ENCODE results near the gene MBOAT1. TPM values are rescaled to one million over a fixed set of nuclear protein-coding genes. Genes with fewer than 3 reads are reported as not detected.

MBOAT1 gene
- total and polyA plus RNA-seq, 7 donors, result 0.31 to 2.7 (median 0.84) TPM

DNA sequence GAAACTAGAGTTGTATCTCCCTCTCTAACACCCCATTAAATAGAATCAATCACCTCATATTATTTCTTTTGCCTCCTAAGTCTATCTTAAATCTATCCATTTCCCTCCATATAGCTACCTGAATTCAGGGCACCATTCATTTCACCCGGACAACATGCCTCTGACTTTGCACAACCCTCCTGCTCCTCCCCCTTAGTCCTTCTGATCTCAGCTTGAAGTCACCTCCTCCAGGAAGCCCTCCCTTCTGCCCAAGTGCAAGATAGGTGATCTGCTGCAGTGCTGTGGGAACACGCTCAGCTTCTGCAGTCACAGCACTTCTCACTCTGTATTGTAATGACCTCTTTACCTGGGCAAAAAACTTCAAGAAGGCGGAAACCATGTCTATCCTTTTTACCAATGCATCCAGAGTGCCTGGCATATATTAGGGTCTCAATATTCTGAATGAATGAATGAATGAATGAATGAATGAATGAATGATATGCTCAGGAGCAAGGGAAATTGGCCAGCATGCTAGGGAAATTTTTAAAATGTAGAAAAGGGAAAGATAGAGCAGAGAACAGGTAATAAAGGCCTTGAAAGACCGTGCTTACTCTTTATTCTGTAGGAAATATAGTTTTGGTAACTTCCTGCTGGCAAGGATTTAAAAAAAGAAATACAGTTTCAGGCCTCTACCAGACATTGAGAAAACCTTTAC, 41.7 kb downstream of the MBOAT1 start:
- no peak for TF ChIP-seq CTCF (IDR thresholded peaks at IDR 0.05)
- Histone ChIP-seq H3K4me3 (no peak overlapping the region), H3K27me3 (ENCODE audit: insufficient read depth in 3 of 3, low read length in 2 of 3) (no peaks in the 10 kb centered on the region), H3K36me3 (ENCODE audit: insufficient read depth in 1 of 2, low read depth in 1 of 2) (no peaks in the 10 kb centered on the region), H3K4me1 (no peaks in the 10 kb centered on the region), H3K9me3 (no peaks in the 10 kb centered on the region), H3K27ac (no peak overlapping the region)
- intact Hi-C loops (cut with DNase I), result no loop called here
- ATAC-seq, result no peak
- DNase-seq, result no peak
- 90 to 91% (median 90%) methylated on average over 4 of the region's 4 CpGs for WGBS, 3 donors

DNA sequence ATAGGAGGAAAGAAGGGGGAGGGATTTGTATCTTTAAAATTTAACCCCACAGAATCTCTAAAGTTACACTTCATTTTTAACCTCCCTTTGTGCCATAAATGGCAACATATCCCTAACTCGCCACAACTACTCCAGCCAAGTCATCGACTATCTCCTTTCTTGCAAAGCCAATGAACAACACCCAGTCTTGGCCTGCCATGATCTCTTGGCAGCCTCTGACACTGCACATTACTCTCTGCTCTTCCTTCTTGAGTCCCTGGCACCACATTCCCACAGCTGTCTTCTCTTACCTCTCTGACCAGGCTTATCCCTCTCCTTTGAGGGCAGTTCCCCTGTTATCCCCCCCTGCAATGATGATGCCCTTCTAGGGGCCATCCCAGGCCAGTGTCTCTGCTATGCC, 42.5 kb downstream of the MBOAT1 start:
- 33 to 58% (median 42%) methylated on average over 2 of the region's 2 CpGs for WGBS, 3 donors
- intact Hi-C loops (cut with DNase I), result loop anchor here in 1 of 2 donors (5.0 kb wide), 1 partner anchor 43 kb away; the partner anchor contains the start of gene MBOAT1
- no peak for DNase-seq
- Histone ChIP-seq H3K9me3 (no peaks in the 10 kb centered on the region), H3K4me3 (peak overlapping the region; percentile 22), H3K4me1 (no peaks in the 10 kb centered on the region), H3K36me3 (ENCODE audit: insufficient read depth in 1 of 2, low read depth in 1 of 2) (no peaks in the 10 kb centered on the region), H3K27me3 (ENCODE audit: insufficient read depth in 3 of 3, low read length in 2 of 3) (no peaks in the 10 kb centered on the region), H3K27ac (no peak overlapping the region)
- ATAC-seq, result no peak
- TF ChIP-seq CTCF (IDR thresholded peaks at IDR 0.05), result no peak

DNA sequence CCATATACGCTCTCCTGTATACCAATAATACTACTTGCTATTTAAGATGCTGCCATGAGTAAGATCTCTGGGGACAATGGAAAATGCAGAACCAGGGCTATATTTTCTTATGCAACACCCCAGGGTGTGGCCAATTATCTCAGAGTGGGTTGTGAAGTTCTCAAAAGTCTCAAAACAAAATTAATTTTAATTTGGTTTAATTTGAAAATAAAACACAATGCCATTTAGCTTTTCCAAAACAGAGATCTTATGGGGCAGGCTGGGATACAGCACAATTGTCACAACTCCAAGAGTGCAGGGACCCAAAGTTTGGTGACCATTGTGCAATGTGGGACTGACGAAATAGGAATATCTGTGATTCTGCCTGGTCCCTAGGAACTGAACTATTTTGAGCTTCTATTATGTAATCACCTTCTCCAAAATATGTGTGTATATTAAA, 43.1 kb downstream of the MBOAT1 start:
- no peak overlapping the region for H3K27ac ChIP-seq
- no peaks in the 10 kb centered on the region for H3K9me3 ChIP-seq
- H3K36me3 ChIP-seq (ENCODE audit: insufficient read depth in 1 of 2, low read depth in 1 of 2), result no peaks in the 10 kb centered on the region
- intact Hi-C loops (cut with DNase I), result loop anchor here in 1 of 2 donors (5.0 kb wide), 1 partner anchor 43 kb away; the partner anchor contains the start of gene MBOAT1
- H3K27me3 ChIP-seq (ENCODE audit: insufficient read depth in 3 of 3, low read length in 2 of 3), result no peaks in the 10 kb centered on the region
- no peak overlapping the region for H3K4me3 ChIP-seq
- WGBS, 3 donors, result 71 to 74% (median 74%) methylated on average over 2 of the region's 2 CpGs
- H3K4me1 ChIP-seq, result no peaks in the 10 kb centered on the region
- TF ChIP-seq CTCF (IDR thresholded peaks at IDR 0.05), result no peak
- DNase-seq (no peak), ATAC-seq (peak in 1 of 4 donors; percentile 79)

GRCh38 chr6:20168690-20169089, 43.6 kb downstream of the MBOAT1 start:
- 40 to 74% (median 49%) methylated on average over 2 of the region's 2 CpGs for WGBS, 3 donors
- no peak overlapping the region for H3K27ac ChIP-seq
- intact Hi-C loops (cut with DNase I), result loop anchor here in 1 of 2 donors (5.0 kb wide), 1 partner anchor 44 kb away; the partner anchor contains the start of gene MBOAT1

More at GRCh38 chr6:20168690-20169089, 43.6 kb downstream of the MBOAT1 start:
- no peaks in the 10 kb centered on the region for H3K4me1 ChIP-seq
- ATAC-seq, result peak in 1 of 4 donors; percentile 50
- H3K4me3 ChIP-seq, result no peak overlapping the region
- no peaks in the 10 kb centered on the region for H3K36me3 ChIP-seq (ENCODE audit: insufficient read depth in 1 of 2, low read depth in 1 of 2)
- H3K9me3 ChIP-seq, result no peaks in the 10 kb centered on the region
- TF ChIP-seq CTCF (IDR thresholded peaks at IDR 0.05), result no peak
- no peak for DNase-seq
- H3K27me3 ChIP-seq (ENCODE audit: insufficient read depth in 3 of 3, low read length in 2 of 3), result no peaks in the 10 kb centered on the region
